A549 (cell line): ENCODE measurements around the gene MPP2.

Experiments
- CEBPB ChIP-seq, 2 experiments: fragments of >200 bp in 1 of 2; sonication (Bioruptor Twin) in 1 of 2; formaldehyde crosslinking in 1 of 2; IDR thresholded peaks; 2 replicates each; pipeline ENCODE4 v1.6.1; 2012 to 2016
- JUN ChIP-seq, 2 experiments: fragments of >200 bp; sonication (Bioruptor Twin); formaldehyde crosslinking; IDR thresholded peaks; 2 replicates in 1 of 2; 3 replicates in 1 of 2; pipeline ENCODE4 v1.6.1; 2016 to 2017
- KDM5A ChIP-seq: fragments of 200-600 bp; sonication (generic); IDR thresholded peaks from 2 replicates; pipeline ENCODE4 v1.6.1; 2016; ENCODE audit warnings: antibody characterized with exemption, mild to moderate bottlenecking
- MAFK ChIP-seq: fragments of 450-650 bp; IDR thresholded peaks from 2 replicates; pipeline ENCODE4 v1.6.1; 2014; ENCODE audit not compliant: partially characterized antibody
- PBX3 ChIP-seq: IDR thresholded peaks from 2 replicates; pipeline ENCODE4 v1.6.1; 2012
- POLR2A ChIP-seq: IDR thresholded peaks from 2 replicates; pipeline ENCODE4 v1.6.1; 2012; ENCODE audit warnings: mild to moderate bottlenecking, low read length
- TP53 ChIP-seq: fragments of 250-450 bp; sonication (Bioruptor Pico); IDR thresholded peaks from 2 replicates; pipeline ENCODE4 v1.5.0; 2021; ENCODE audit warnings: mild to moderate bottlenecking, moderate library complexity
- TF ChIP-seq, protein P1 (sequence below): IDR thresholded peaks from 2 replicates; pipeline ENCODE4 v1.6.1; 2012
- TF ChIP-seq, protein P2 (sequence below): fragments of >200 bp; sonication (Bioruptor Twin); formaldehyde crosslinking; IDR thresholded peaks from 3 replicates; pipeline ENCODE4 v1.5.1; 2016
- TF ChIP-seq, protein P3 (sequence below): IDR thresholded peaks from 2 replicates; pipeline ENCODE4 v1.6.1; 2012; ENCODE audit warnings: low read depth, borderline replicate concordance
- TF ChIP-seq, protein P4 (sequence below): fragments of 200-600 bp; sonication (generic); IDR thresholded peaks from 2 replicates; pipeline ENCODE4 v1.6.1; 2016; ENCODE audit warnings: antibody characterized with exemption, mild to moderate bottlenecking, moderate library complexity

- TF ChIP-seq PBX3, result no peak
- TF ChIP-seq, protein P1, sequence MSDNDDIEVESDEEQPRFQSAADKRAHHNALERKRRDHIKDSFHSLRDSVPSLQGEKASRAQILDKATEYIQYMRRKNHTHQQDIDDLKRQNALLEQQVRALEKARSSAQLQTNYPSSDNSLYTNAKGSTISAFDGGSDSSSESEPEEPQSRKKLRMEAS, result no peak
- TF ChIP-seq CEBPB (IDR thresholded peaks at IDR 0.05), result no peak
- no peak for TF ChIP-seq TP53 (CRISPR knock-in tag)
- TF ChIP-seq, protein P2, sequence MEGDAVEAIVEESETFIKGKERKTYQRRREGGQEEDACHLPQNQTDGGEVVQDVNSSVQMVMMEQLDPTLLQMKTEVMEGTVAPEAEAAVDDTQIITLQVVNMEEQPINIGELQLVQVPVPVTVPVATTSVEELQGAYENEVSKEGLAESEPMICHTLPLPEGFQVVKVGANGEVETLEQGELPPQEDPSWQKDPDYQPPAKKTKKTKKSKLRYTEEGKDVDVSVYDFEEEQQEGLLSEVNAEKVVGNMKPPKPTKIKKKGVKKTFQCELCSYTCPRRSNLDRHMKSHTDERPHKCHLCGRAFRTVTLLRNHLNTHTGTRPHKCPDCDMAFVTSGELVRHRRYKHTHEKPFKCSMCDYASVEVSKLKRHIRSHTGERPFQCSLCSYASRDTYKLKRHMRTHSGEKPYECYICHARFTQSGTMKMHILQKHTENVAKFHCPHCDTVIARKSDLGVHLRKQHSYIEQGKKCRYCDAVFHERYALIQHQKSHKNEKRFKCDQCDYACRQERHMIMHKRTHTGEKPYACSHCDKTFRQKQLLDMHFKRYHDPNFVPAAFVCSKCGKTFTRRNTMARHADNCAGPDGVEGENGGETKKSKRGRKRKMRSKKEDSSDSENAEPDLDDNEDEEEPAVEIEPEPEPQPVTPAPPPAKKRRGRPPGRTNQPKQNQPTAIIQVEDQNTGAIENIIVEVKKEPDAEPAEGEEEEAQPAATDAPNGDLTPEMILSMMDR, result no peak
- TF ChIP-seq MAFK, result no peak
- no peak for TF ChIP-seq POLR2A
- TF ChIP-seq, protein P3, sequence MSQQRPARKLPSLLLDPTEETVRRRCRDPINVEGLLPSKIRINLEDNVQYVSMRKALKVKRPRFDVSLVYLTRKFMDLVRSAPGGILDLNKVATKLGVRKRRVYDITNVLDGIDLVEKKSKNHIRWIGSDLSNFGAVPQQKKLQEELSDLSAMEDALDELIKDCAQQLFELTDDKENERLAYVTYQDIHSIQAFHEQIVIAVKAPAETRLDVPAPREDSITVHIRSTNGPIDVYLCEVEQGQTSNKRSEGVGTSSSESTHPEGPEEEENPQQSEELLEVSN, result no peak
- no peak for TF ChIP-seq JUN (IDR thresholded peaks at IDR 0.05)
- TF ChIP-seq KDM5A, result no peak
- TF ChIP-seq, protein P4, sequence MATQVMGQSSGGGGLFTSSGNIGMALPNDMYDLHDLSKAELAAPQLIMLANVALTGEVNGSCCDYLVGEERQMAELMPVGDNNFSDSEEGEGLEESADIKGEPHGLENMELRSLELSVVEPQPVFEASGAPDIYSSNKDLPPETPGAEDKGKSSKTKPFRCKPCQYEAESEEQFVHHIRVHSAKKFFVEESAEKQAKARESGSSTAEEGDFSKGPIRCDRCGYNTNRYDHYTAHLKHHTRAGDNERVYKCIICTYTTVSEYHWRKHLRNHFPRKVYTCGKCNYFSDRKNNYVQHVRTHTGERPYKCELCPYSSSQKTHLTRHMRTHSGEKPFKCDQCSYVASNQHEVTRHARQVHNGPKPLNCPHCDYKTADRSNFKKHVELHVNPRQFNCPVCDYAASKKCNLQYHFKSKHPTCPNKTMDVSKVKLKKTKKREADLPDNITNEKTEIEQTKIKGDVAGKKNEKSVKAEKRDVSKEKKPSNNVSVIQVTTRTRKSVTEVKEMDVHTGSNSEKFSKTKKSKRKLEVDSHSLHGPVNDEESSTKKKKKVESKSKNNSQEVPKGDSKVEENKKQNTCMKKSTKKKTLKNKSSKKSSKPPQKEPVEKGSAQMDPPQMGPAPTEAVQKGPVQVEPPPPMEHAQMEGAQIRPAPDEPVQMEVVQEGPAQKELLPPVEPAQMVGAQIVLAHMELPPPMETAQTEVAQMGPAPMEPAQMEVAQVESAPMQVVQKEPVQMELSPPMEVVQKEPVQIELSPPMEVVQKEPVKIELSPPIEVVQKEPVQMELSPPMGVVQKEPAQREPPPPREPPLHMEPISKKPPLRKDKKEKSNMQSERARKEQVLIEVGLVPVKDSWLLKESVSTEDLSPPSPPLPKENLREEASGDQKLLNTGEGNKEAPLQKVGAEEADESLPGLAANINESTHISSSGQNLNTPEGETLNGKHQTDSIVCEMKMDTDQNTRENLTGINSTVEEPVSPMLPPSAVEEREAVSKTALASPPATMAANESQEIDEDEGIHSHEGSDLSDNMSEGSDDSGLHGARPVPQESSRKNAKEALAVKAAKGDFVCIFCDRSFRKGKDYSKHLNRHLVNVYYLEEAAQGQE, result no peak
Observed at GRCh38 chr17:43877031-43877430, 30.3 kb downstream of the MPP2 start.
